ENCODE measurements around the gene TTC38.
A peak's percentile ranks its signal among the peaks of the same experiment; 100 is the strongest.
"Not testable (repeated sequence)": the region's sequence is repeated elsewhere in the genome, so short reads cannot be mapped to it uniquely, and the experiment has no call there.

TTC38 gene

DNA sequence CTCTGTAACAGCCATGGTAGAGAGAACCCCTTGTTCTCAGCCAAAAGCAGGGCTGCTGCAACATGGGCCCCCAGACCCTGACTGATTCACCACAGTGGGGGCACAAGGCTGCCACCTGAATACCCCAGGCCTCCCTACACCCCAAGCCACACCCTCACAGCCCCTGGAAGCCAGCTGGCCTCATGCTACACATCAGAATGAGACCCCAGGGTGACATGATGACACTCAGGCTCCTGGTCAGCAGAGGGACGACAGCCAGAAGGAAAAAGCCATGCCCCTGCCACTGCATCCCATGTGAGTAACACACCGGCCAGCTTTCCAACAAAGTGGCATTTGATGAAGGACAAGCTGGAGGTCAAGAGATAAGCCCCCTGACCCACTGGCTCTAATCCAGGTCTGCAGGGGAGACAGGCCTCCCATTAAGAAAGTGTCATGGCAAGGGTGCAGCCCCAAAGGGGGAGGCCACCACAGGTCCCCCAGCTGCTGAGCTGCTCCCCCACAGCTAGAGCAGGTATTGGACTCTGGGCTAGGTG is 20.3 kb upstream of the TTC38 start:
- no peak for DNase-seq

DNA sequence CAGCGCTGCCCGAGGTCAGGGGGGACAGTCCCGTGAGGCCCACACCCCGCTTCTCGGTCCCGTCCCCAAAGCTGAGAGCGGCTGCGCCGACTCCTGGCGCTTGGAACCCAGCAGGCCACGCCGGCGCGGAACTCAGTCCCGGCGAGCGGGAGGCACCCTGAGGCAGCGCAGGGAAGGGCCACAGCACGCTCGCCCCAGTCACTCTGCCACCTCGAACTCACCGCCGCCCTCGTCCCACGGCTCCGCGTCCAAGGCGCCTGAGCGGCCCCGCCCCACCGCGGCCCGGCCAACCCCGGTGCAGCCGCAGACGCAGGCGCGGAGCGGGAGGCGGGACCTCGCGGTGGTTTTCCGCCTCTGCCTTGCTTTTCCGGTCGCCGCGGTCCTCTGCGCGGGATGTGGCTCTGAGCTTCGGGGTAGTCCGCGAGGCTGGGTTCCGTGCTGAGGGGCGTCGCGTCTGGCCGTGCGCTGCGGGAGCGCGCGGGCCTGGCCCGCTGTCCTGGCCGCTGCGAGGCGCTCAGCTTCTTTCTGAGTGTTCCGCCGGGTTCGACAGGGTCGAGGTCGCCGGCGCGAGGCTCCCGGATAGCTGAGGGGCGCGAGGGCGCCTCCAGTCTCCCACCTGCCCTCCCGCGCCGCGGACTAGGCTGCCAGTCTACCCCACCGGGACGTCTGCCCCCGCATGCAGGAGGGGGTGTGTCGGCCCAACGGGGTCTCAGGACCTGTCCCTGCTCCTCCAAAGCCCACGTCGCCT is 17.6 kb upstream of the TTC38 start, which contains the start of gene CDPF1:
TSS of gene CDPF1 (minus strand) at position 259 of the 748 bp plus-strand sequence. CDS start 2,009 bp downstream, outside the sequence.
- peak; percentile 57 for DNase-seq

DNA sequence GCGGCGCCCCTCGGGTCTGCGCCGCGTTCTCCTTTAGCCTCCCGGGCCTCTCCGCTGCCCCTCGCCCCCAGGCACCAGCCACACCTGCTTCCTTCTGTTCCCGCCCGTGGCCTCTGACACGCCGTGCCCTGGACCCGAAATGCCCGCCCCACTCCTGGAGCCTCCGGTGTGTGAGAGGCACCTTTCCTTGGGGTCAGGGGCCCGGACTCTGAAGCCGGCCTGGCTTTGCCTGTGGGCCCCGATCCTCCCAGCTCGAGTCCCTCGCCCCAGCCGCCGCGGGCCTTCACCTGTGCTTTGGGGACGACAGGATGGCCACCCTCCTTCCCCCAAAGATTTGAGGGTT is 17.1 kb upstream of the TTC38 start:
- DNase-seq = no peak

DNA sequence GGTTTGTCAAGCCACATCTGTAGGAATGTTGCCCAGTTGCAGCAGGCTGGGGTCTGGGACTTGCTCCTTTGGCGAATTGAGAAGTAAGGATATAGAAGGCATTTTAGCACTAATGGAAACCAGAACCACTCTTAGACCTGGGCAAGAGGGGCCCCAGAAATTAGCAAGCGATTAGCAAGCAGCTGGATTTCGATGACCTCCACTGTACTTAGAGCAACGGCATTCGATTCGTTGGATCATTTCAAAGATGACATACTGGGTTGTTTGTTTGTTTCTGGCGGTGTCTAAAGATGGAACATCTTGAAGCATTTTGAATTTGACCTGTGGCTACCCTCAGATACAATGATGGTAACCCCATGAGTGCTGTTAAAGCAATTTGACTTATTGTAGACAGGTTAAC is 16.5 kb upstream of the TTC38 start:
- DNase-seq = no peak

DNA sequence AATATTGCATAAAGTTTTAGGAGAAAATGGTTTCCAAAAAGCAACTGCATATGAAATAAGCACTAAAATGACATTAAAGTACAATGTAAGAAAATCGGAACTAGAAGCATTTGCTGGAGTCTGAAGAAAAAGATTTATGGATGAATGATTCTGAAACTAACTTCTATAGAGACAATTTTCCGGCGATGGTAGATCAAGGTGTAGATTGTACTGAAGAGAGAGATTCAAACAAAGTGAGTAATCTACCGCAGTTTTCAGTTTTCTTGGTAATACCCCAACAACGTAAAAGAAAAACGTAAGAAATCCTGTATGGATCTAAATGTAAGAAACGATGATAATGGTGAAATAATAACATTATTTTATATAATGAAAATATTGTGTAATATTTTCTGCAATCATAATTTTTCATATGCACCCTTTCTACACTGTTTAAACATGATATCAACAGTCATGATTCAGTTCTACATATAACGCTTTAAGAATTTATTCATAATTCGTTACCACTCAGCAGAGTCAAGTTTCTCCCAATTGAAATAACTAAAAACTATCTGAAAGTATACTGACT is 15.9 kb upstream of the TTC38 start:
- no peak for DNase-seq

GRCh38 chr22:46256358-46256958 is 11.3 kb upstream of the TTC38 start:
- no peak for DNase-seq

DNA sequence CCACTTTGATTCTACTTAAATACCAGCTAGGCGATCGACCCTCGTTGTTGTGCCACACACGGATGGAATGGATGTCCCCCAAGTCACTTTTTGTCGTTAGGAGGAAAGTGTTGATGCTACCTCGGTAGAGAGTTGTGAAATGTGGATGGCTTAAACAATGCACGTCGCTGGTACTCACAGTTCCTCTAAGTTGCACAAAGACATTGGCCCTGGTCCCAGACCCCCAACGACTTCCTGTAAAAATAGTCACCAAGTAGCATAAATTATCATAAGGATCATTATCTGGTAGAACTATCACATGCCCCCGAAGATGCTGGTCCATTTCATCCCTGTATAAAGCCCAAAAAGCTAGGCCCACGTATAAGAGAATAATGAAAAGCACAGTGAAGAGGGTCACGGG is 8.4 kb upstream of the TTC38 start:
- no peak for DNase-seq

DNA sequence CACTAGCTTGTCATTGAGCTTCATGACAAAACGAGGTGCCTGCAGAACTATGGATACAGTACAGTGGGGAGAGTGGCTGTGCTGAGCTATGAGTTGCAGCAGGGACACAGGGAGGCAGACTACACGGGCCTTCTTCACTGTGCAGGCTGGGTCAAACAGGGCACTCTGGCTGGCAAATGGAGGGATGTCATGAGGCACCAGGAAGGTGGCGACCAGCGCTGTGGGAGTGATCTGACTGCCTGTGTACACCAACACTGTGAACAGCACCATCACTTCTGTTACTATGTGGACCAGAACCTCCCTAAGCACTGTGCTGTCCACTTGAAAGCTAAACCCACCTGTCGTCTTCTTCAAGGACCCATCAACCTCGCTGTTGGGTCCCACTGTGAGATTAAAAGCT is 7.8 kb upstream of the TTC38 start:
- no peak for DNase-seq

DNA sequence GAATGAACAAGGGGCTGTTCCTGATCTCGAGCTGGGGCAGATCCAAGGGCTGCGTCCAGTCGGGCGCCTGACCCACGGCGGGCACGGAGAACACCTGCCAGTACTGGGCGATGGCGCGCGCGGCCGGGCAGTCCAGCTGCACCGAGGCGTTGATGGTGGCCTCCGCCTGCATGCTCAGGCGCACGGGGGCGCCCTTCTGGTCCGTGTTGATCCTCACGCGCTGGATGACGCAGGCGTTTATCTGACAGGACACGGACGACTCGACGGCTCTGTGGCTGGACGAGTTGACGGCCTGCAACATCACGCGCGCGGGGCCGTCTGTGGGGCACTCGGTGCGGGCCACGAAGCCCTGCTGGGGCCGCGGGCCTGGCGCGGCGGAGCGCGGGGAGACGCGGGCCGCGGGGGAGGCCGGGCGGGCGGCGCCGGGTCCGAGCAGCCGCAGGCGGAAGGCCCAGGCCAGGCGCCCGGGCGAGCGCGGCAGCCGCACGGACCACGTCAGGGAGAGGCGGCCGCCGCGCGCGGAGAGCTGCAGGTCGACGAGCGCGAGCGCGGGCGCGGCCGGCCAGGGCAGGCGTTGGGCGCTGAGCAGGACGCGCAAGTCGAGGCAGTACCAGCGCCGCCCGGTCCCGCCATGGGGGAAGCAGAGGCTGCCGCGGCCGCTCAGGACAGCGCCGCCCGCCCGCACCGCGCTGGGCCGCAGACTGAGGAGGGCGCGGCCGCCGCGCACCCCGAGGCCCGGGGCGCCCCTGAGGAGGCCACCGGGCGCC is 5.2 kb upstream of the TTC38 start:
- no peak for DNase-seq

- no peak for DNase-seq
These were observed 4.6 kb upstream of the TTC38 start, which contains the start of gene PKDREJ for GRCh38 chr22:46263216-46263590. TSS of gene PKDREJ (minus strand) at chr22:46263343. CDS start at chr22:46263322, 21 bp downstream.

DNA sequence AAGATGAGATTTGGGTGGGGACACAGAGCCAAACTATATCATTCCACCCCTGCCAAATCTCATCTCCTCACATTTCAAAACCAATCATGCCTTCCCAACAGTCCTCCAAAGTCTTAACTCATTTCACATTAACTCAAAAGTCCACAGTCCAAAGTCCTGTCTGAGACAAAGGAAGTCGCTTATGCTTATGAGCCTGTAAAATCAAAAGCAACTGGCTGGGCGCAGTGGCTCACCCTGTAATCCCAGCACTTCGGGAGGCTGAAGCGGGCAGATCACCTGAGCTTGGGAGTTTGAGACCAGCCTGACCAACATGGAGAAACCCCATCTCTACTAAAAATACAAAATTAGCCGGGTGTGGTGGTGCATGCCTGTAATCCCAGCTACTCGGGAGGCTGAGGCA is 3.3 kb upstream of the TTC38 start:
- DNase-seq = not testable (repeated sequence)

GRCh38 chr22:46265627-46266026 is 2.2 kb upstream of the TTC38 start:
- not testable (repeated sequence) for DNase-seq

DNA sequence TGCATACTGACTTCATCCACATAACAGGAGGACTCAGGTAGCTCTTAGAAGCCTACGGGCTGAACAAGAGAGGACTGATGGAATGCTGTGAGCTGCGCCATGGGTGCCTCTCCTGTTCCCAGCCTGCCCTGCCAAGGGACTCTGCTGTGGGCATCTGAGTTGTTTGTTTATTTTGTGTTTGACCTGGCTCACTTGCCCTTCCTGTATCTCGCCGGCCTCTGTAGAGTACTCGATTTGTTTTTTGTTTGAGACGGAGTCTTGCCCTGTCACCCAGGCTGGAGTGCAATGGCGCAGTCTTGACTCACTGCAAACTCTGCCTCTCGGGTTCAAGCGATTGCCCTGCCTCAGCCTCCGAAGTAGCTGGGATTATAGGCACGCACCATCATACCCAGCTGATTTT is 1.8 kb downstream of the TTC38 start:
- no peak for DNase-seq

DNA sequence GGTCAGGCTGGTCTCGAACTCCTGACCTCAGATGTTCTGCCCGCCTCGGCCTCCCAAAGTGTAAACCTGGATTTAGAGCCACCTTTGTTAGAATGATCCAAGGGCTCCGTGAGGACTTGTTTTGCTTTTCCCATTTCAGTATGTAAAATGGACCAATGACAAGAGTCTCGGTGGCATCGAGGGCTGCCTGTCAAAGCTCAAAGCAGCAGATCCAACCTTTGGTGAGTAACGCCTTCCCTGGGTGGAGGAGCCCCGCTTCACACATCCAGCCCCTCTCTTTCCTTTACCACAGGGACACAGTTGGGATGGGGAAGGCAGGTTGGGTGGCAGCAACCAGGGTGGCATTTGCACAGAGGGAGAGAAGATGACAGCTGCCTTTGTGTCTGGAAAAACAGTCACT is 4.4 kb downstream of the TTC38 start:
- DNase-seq = no peak

DNA sequence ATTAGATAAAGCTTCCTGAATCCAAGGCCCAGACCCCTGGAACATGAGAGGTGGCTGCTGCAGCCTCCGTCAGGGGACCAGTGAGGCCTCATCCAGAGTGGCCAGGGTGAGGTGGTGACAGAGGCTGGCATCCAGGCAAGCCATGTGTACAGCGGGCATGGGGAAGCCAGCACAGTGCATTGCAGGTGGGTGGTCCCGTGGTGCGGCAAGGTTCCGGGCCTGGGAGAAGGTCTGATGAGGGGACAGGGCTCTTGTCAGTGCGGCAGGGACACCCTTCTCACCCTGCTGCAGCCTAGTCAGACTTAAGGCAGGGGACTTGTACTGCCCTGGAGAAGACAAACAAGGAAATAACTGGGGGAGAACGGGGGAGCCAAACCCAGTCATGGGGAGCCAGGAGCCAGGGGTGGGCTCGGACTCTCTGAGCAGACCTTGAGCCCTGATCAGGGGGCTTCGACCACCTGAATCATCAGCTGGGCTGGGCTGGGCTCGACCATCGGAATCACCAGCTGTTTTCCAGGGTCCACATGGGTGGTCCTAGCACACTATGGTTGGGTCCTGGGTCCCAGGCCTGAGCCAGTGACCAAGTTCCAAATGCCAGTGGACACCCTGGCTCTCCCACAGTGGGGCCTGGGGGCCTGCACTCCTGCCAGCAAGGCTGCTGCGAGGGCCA is 5.1 kb downstream of the TTC38 start:
- no peak for DNase-seq

- no peak for DNase-seq
These were observed 5.8 kb downstream of the TTC38 start for GRCh38 chr22:46273432-46274148.

DNA sequence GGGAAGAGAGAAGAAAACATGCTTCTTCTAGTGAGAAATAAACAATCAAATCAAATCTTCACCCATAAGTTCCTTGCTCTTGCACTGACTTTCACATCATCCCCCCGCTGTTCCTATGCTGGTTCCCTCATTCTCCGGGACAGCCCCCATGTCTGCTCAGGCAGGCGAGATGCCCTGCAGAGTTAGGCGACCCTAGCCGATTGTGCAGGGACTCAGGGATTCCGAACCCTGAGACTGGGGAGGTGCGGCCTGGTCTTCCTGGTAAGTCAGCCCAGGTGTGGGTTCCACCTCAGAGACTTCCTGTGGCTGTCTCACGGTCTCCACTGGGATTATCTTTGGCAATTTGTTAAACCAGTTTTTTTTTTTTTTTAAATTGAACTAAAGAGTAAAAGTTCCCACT is 6.6 kb downstream of the TTC38 start:
- no peak for DNase-seq

DNA sequence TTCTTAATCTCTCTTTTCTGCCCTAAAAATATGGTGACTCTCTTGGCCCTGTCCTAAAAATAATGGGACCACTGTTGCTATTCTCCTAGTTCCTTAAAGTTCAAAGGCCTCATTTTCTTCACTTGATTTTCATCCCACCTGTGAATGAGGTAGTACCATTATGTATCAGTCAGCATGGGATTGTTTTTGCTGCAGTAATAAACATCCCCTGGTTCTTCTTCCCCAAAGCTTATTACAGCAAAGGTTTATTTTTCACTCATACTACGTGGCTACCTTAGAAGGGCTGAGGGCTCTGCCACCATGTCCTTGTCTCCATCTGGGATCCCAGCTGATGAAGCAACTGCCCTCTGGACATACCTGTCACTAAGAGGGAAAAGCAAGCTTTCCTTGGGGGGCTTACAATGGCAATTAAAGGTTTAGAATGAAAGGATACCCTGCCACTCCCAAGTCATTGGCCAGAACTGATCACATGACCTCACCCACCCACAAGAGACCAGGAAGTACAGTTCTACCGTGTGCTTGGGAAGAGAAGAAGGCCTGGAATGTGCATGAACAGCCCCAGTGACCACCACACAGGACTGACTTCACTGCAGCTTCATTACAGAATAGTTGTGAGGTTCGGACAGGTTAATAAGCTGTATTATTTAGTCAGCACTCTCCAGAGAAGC is 7.8 kb downstream of the TTC38 start:
- no peak for DNase-seq

DNA sequence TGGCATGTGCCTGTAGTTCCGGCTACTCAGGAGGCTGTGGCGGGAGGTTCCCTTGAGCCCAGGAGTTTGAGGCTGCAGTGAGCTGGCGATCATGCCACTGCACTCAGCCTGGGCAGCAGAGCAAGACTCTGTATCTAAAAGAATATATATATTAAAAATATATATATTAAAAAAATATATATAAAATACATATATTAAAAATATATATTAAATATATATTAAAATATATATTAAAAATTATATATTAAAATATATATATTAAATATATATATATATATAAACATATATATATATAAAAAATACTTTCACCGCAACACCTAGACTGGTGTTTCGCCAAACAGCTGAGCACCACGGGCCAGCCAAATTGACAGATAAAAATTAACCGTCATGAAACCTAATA is 8.8 kb downstream of the TTC38 start:
- DNase-seq = no peak

- no peak for DNase-seq
These were observed 11.1 kb downstream of the TTC38 start for GRCh38 chr22:46278656-46279645.
